ENCODE results near the gene LTBP2.

GRCh38 chr14:74638066-74638465 lies 26.0 kb upstream of the LTBP2 start:
- TF ChIP-seq CTCF (IDR thresholded peaks at IDR 0.05) (no peak), POLR2A (IDR thresholded peaks at IDR 0.05) (no peak)

All from testis (tissue), 2 donors.